Gastrocnemius medialis (tissue), 4 donors: Measurements from ENCODE around the gene ASIC4. TPM values are rescaled to one million over a fixed set of nuclear protein-coding genes. Genes with fewer than 3 reads are reported as not detected.

Source experiments
- ATAC-seq, 2 donors: fragments of 150-250 bp; one replicate each; pipeline ENCODE4 v1.9.1; 2016
- DNase-seq, 2 donors: peaks; one replicate each; pipeline ENCODE4 v3.0.0-alpha.2; 2019
- H3K27ac ChIP-seq, 4 donors: fragments of 200-600 bp; sonication (generic); 1 replicate in 1 of 4; 2 replicates in 3 of 4; pipeline ENCODE4 v1.5.1; 2016 to 2018; ENCODE audit warnings: mild to moderate bottlenecking in 2 of 4, moderate library complexity in 1 of 4
- H3K27me3 ChIP-seq, 3 donors: fragments of 200-600 bp; sonication (generic) in 2 of 3; 1 replicate in 1 of 3; 2 replicates in 2 of 3; pipeline versions ENCODE4 v1.5.1 to v1.6.0; 2016 to 2019; ENCODE audit warnings: mild to moderate bottlenecking in 1 of 3, moderate library complexity in 1 of 3
- H3K36me3 ChIP-seq, 2 donors: fragments of 200-600 bp; sonication (generic) in 1 of 2; one replicate each; pipeline ENCODE4 v1.5.1; 2017 to 2018
- H3K4me1 ChIP-seq, 2 donors: fragments of 200-600 bp; sonication (generic) in 1 of 2; one replicate each; pipeline ENCODE4 v1.5.1; 2016 to 2017; ENCODE audit warnings: mild to moderate bottlenecking in 2 of 2
- H3K4me3 ChIP-seq, 4 donors: fragments of 200-600 bp; sonication (generic) in 3 of 4; 1 replicate in 1 of 4; 2 replicates in 3 of 4; pipeline ENCODE4 v1.5.1; 2016 to 2019; ENCODE audit warnings: mild to moderate bottlenecking in 2 of 4
- H3K9me3 ChIP-seq, 3 donors: fragments of 200-600 bp; sonication (generic) in 2 of 3; 1 replicate in 1 of 3; 2 replicates in 2 of 3; pipeline ENCODE4 v1.5.1; 2016 to 2019
- CTCF ChIP-seq, 5 experiments: fragments of 450-650 bp in 3 of 5; fragments of 200-600 bp in 2 of 5; sonication (generic) in 2 of 5; IDR thresholded peaks in 4 of 5; conservative IDR thresholded peaks in 1 of 5; 1 replicate in 4 of 5; 2 replicates in 1 of 5; pipeline ENCODE4 v1.5.1; 2016 to 2019; ENCODE audit warnings: antibody characterized with exemption in 5 of 5, mild to moderate bottlenecking in 3 of 5, moderate library complexity in 3 of 5
- POLR2A ChIP-seq, 2 donors: fragments of 450-650 bp; IDR thresholded peaks; one replicate each; pipeline ENCODE4 v1.6.1; 2017; ENCODE audit warnings: antibody characterized with exemption in 2 of 2, mild to moderate bottlenecking in 2 of 2, moderate library complexity in 2 of 2
- in situ Hi-C, 4 donors: fragments of 200-750 bp; cut with MboI; loops; one replicate each; pipeline versions ENCODE4 v1.15.0 to v1.8.0; 2017; ENCODE audit warnings: low sequenced_read_pairs in 4 of 4
- intact Hi-C: fragments of 100-400 bp; cut with DNase I; formaldehyde crosslinking; loops from one replicate; pipeline ENCODE4 v1.15.1; 2023; ENCODE audit warnings: low total_unique reads
- total RNA-seq, 4 donors: library from RNA; depleted of rRNA; stranded (reverse); fragments of >200 nt; gene quantifications; one replicate each; pipeline versions ENCODE4 v1.1.0 to v1.2.3, GENCODE V29; 2016

Gene ASIC4
- total RNA-seq, 4 donors from 2014 or later: 0.11 TPM; not detected in 3

GRCh38 chr2:219491278-219491963, 22.9 kb upstream of the ASIC4 start:
- peaks cover 0 to 42% of the 10 kb centered on the region in 2 donors for H3K36me3 ChIP-seq
- intact Hi-C loops (loop anchor here (10.0 kb wide), 1 partner anchor 327 kb away; the partner anchor contains the start of gene NHEJ1), in situ Hi-C loops (loop anchor here in 1 of 4 donors (5.0 kb wide), 1 partner anchor 36 kb away; no protein-coding TSS in a partner anchor)
- H3K4me1 ChIP-seq: peaks cover 13 to 14% of the 10 kb centered on the region in 2 donors
- no peak overlapping the region for H3K4me3 ChIP-seq
- H3K27ac ChIP-seq: peak overlapping the region; percentile 10 to 78 (median 41)
- no peaks in the 10 kb centered on the region for H3K27me3 ChIP-seq
- TF ChIP-seq POLR2A (IDR thresholded peaks at IDR 0.05) (no peak), CTCF (IDR thresholded peaks at IDR 0.05 in 4 of 5, conservative IDR thresholded peaks at IDR 0.05 in 1 of 5) (no peak)
- no peak for DNase-seq
- ATAC-seq: no peak
- no peaks in the 10 kb centered on the region for H3K9me3 ChIP-seq

DNA sequence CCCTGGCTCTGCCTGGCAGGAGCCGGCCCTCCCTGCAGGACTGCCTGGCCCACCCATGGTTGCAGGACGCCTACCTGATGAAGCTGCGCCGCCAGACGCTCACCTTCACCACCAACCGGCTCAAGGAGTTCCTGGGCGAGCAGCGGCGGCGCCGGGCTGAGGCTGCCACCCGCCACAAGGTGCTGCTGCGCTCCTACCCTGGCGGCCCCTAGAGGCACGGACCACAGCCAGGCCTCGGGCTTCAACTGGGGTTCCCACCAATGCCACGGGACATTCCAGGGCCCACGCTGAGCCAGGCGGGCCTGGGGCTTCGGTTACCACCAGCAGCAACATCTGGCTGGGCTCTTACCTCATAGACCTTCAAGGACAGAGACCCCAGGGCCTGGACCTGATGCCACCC, 21.7 kb upstream of the ASIC4 start:
- Histone ChIP-seq H3K36me3 (peaks cover 0 to 39% of the 10 kb centered on the region in 2 donors), H3K9me3 (no peaks in the 10 kb centered on the region), H3K4me3 (no peak overlapping the region), H3K4me1 (peaks cover 23 to 26% of the 10 kb centered on the region in 2 donors), H3K27me3 (no peaks in the 10 kb centered on the region), H3K27ac (peak overlapping the region in 2 of 4 donors; percentile 20 to 78)
- in situ Hi-C loops (loop anchor here in 1 of 4 donors (5.0 kb wide), 1 partner anchor 35 kb away; no protein-coding TSS in a partner anchor), intact Hi-C loops (loop anchor here (10.0 kb wide), 1 partner anchor 328 kb away; the partner anchor contains the start of gene NHEJ1)
- DNase-seq (no peak), ATAC-seq (no peak)
- TF ChIP-seq CTCF (IDR thresholded peaks at IDR 0.05 in 4 of 5, conservative IDR thresholded peaks at IDR 0.05 in 1 of 5) (no peak), POLR2A (IDR thresholded peaks at IDR 0.05) (no peak)

DNA sequence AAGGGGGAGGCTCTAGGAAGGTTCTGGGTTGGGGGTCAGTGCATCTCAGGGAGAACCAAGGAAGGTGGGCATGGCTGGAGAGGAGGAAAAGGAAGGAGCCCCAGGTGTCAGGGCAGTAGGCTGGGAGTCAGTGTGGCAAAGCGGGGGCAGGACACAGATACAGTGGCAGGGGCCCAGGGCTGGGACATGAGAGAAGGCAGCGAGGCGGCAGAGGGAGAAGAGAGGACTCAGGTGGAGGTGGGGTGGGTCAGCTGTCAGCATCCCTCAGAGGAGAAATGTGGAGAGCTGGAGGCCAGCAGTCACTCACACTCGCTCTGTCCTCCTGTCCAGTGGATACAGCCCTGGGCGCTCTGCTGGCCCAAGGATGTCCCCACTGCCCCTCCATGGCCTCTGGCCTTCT, 21.2 kb upstream of the ASIC4 start:
- Histone ChIP-seq H3K27me3 (no peaks in the 10 kb centered on the region), H3K9me3 (no peaks in the 10 kb centered on the region), H3K4me3 (no peak overlapping the region), H3K4me1 (peaks cover 24 to 27% of the 10 kb centered on the region in 2 donors), H3K36me3 (peaks cover 0 to 34% of the 10 kb centered on the region in 2 donors), H3K27ac (peak overlapping the region in 1 of 4 donors; percentile 78)
- no peak for DNase-seq
- ATAC-seq: no peak
- TF ChIP-seq POLR2A (IDR thresholded peaks at IDR 0.05): no peak
- TF ChIP-seq CTCF (IDR thresholded peaks at IDR 0.05 in 4 of 5, conservative IDR thresholded peaks at IDR 0.05 in 1 of 5): no peak
- intact Hi-C loops (loop anchor here (10.0 kb wide), 1 partner anchor 328 kb away; the partner anchor contains the start of gene NHEJ1), in situ Hi-C loops (loop anchor here in 1 of 4 donors (5.0 kb wide), 1 partner anchor 34 kb away; no protein-coding TSS in a partner anchor)

- in situ Hi-C loops: loop anchor here in 1 of 4 donors (5.0 kb wide), 1 partner anchor 32 kb away; no protein-coding TSS in a partner anchor
- Histone ChIP-seq H3K27me3 (no peaks in the 10 kb centered on the region), H3K4me1 (peaks cover 35 to 39% of the 10 kb centered on the region in 2 donors), H3K9me3 (no peaks in the 10 kb centered on the region), H3K4me3 (no peak overlapping the region), H3K27ac (peak overlapping the region; percentile 91 to 100 (median 96)), H3K36me3 (peaks cover 0 to 18% of the 10 kb centered on the region in 2 donors)
- TF ChIP-seq CTCF (IDR thresholded peaks at IDR 0.05 in 4 of 5, conservative IDR thresholded peaks at IDR 0.05 in 1 of 5) (peak in 1 of 5 experiments; percentile 54), POLR2A (IDR thresholded peaks at IDR 0.05) (no peak)
- no peak for ATAC-seq
- no peak for DNase-seq
- intact Hi-C loops: loop anchor here (1.0 to 10.0 kb wide), 4 partner anchors 35 to 330 kb away; partner anchors contain the start of genes ANKZF1, ATG9A, NHEJ1 and STK11IP
These were observed 19.2 kb upstream of the ASIC4 start for GRCh38 chr2:219494952-219495530.
